OCI-M2 (cell line): ENCODE measurements around the gene SNRPD1.
"Not testable (repeated sequence)": the region's sequence is repeated elsewhere in the genome, so short reads cannot be mapped to it uniquely, and the experiment has no call there.

Source experiments
- DNase-seq: peaks from one replicate; lab custom pipeline; 2025; ENCODE audit not compliant: unreplicated experiment; lab: John Stamatoyannopoulos, UW

The SNRPD1 gene

GRCh38 chr18:21612125-21613039 is at the start of gene SNRPD1:
Gene SNRPD1 (plus strand): TSS chr18:21612314. CDS start chr18:21612430, 116 bp downstream.
- peak; percentile 34 for DNase-seq

- no peak for DNase-seq
Measured at GRCh38 chr18:21571772-21572171, 40.3 kb upstream of the SNRPD1 start.

GRCh38 chr18:21575656-21576055 is 36.5 kb upstream of the SNRPD1 start:
- no peak for DNase-seq

- no peak for DNase-seq
Measured at GRCh38 chr18:21584391-21584790, 27.7 kb upstream of the SNRPD1 start.

GRCh38 chr18:21592361-21592760 is 19.8 kb upstream of the SNRPD1 start:
- DNase-seq = not testable (repeated sequence)

GRCh38 chr18:21593540-21594257 is 18.4 kb upstream of the SNRPD1 start:
- DNase-seq = no peak

GRCh38 chr18:21597620-21598019 is 14.5 kb upstream of the SNRPD1 start:
- DNase-seq = no peak

GRCh38 chr18:21598726-21599584 is 13.2 kb upstream of the SNRPD1 start:
- no peak for DNase-seq

- DNase-seq = no peak
Measured at GRCh38 chr18:21599585-21600525, 12.3 kb upstream of the SNRPD1 start.

GRCh38 chr18:21600526-21601410 is 11.3 kb upstream of the SNRPD1 start, which contains the start of gene ESCO1:
Gene ESCO1 (minus strand): TSS chr18:21600704. CDS start chr18:21574843, 25,861 bp downstream.
- DNase-seq = peak; percentile 79

GRCh38 chr18:21602299-21602587 is 9.9 kb upstream of the SNRPD1 start:
- no peak for DNase-seq

- no peak for DNase-seq
Measured at GRCh38 chr18:21604671-21605070, 7.4 kb upstream of the SNRPD1 start.

GRCh38 chr18:21605213-21605612 is 6.9 kb upstream of the SNRPD1 start:
- DNase-seq = no peak

GRCh38 chr18:21611401-21612124 is 551 bp upstream of the SNRPD1 start:
- DNase-seq = not testable (repeated sequence)

GRCh38 chr18:21621640-21622039 is 9.5 kb downstream of the SNRPD1 start:
- DNase-seq = not testable (repeated sequence)

- no peak for DNase-seq
Measured at GRCh38 chr18:21629089-21629832, 17.1 kb downstream of the SNRPD1 start.

- no peak for DNase-seq
Measured at GRCh38 chr18:21632393-21632792, 20.3 kb downstream of the SNRPD1 start.
